Stomach (tissue), 4 donors: Measurements from ENCODE around the gene ZNF763.

Experiments
- POLR2A ChIP-seq, 4 donors: fragments of 450-650 bp; IDR thresholded peaks; one replicate each; pipeline ENCODE4 v1.6.1; 2016; ENCODE audit warnings: antibody characterized with exemption in 4 of 4, control low read depth in 2 of 4, mild to moderate bottlenecking in 1 of 4, moderate library complexity in 1 of 4
- POLR2AphosphoS5 ChIP-seq, 3 donors: sonication (generic); formaldehyde crosslinking; IDR thresholded peaks; one replicate each; pipeline ENCODE4 v1.6.1; 2016; ENCODE audit warnings: antibody characterized with exemption in 3 of 3
- TF ChIP-seq, protein P1 (sequence below), 7 experiments: fragments of 450-650 bp in 4 of 7; fragments of 200-600 bp in 3 of 7; sonication (generic) in 3 of 7; IDR thresholded peaks; one replicate each; pipeline ENCODE4 v1.5.1; 2016 to 2019; ENCODE audit warnings: antibody characterized with exemption in 7 of 7, control low read depth in 2 of 7, mild to moderate bottlenecking in 1 of 7

GRCh38 chr19:11982526-11982925, 17.7 kb downstream of the ZNF763 start:
- TF ChIP-seq POLR2A (IDR thresholded peaks at IDR 0.05) (no peak), POLR2AphosphoS5 (IDR thresholded peaks at IDR 0.05) (no peak)
- TF ChIP-seq, protein P1, sequence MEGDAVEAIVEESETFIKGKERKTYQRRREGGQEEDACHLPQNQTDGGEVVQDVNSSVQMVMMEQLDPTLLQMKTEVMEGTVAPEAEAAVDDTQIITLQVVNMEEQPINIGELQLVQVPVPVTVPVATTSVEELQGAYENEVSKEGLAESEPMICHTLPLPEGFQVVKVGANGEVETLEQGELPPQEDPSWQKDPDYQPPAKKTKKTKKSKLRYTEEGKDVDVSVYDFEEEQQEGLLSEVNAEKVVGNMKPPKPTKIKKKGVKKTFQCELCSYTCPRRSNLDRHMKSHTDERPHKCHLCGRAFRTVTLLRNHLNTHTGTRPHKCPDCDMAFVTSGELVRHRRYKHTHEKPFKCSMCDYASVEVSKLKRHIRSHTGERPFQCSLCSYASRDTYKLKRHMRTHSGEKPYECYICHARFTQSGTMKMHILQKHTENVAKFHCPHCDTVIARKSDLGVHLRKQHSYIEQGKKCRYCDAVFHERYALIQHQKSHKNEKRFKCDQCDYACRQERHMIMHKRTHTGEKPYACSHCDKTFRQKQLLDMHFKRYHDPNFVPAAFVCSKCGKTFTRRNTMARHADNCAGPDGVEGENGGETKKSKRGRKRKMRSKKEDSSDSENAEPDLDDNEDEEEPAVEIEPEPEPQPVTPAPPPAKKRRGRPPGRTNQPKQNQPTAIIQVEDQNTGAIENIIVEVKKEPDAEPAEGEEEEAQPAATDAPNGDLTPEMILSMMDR (IDR thresholded peaks at IDR 0.05), result no peak
